GM19455 (cell line): ENCODE measurements around the gene ADAM33.

Experiments used
- ATAC-seq: cut with Tn5 transposase; IDR thresholded peaks from one replicate; pipeline ENCODE4 v1.9.1; 2021; ENCODE audit not compliant: unreplicated experiment

The ADAM33 gene

DNA sequence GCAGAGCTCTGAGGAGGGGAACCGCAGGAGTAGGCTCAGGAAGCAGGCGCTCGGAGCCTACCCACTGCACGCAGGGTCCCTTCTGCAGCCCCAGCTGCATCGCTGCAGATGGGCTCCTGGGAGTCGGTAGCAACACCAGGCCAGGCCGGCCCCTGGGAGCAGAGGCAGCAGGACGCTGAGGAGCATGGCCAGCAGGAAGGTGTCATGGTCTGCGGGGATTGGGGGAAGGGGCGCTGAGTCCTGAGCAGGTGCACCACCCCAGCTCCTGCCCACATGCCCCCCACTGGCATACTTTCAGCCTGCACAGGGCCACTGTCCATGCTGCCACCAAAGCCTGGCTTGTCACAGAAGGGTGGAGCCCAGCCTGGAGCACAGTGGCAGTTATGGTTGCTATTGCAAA lies 10.9 kb downstream of the ADAM33 start:
- no peak for ATAC-seq

GRCh38 chr20:3670511-3670910 lies 11.3 kb downstream of the ADAM33 start:
- ATAC-seq: no peak

GRCh38 chr20:3669710-3670367 lies 12.0 kb downstream of the ADAM33 start:
- no peak for ATAC-seq

GRCh38 chr20:3667434-3668037 lies 14.3 kb downstream of the ADAM33 start:
- no peak for ATAC-seq

DNA sequence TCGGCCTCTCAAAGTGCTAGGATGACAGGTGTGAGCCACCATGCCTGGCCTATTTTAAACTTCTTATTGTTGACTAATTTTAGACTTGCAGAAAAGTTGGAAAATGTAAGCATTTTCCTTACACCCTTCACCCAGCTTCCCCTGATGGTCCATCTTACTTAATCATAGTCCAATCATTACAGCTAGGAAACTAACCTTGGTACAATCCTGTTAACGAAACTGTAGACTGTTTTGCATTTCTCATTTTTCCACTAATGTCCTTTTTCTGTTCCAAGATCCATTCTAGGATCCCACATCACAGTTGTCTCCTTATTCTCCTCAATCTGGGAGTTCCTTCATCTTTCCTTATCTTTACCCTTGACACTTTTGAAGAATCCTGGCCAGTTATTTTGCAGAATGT lies 18.0 kb downstream of the ADAM33 start:
- no peak for ATAC-seq

DNA sequence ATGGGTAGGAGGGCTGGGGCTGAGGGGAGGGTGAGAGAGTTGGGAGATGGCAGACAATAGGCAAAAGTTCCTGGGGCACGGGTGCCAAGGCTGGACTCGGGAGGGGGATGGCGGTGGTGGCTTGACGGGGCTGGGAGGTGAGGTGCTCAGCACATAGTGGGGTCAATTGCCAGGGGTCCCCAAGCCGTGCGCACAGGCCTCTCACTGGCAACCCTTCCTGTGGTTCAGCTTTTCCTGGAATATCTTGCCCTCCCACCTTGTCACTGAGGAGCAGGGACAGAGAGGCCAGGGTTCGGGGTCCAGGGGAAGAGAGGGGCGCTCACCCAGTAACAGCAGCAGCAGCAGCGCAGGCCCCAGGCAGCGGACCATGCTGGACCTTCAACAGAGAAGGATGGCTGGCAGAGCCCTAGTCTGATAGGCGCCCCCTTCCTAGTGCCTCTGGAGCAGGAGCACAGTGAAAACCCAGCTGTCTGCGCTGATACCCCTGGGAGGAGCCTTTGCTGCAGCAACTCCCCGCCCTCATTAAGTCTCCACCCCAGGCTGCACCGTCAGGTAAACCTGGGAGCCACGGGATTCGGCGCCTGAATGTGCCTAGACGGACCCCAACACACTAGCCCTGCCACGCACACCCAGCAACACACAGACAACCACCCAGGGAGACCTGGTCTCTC lies 18.6 kb downstream of the ADAM33 start, which contains the start of gene GFRA4:
TSS of gene GFRA4 (minus strand) at position 369 of the 671 bp plus-strand sequence. CDS start at position 369, 0 bp downstream.
- ATAC-seq: no peak

DNA sequence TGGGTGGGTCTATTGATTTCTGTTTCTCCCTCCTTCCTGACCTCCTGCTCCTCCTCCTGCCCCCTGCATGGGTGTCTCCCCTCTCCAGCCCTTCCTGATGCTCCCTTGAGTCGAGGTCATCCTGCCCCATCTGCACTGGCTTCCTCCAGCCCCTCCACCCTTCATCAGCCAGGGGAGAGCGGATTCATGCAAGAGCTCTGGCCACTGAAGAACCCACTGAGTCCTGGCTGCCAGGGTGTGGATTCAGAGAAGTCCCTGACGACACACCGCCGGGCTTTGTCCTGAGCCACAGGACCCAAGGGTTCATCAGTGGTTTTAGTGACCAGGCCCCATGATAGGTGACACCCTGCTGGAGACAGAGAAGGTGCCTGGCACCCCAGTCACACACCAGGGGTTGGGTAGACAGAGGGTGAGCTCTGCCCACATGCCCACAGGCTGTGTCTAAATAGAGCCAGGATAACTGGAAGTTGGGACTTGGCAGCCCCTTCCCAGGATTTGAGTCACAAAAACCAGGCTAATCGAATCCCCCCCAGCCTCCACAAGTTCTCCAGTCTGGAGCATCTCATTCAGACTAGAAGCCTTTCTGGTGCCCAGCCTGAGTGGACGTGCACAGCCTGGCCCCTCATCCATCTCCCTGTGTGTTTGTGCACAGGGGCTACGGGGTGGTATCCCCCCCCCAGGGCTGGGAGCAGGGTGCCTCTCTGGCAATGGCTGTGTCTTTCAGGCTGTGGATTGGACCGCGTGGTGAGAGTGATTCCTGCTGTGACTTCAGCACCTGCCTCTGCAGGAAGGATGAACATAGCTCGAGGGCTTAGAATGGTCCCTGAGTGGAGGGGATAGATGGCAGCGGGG lies 19.8 kb downstream of the ADAM33 start:
- ATAC-seq: no peak

GRCh38 chr20:3661060-3661813 lies 20.6 kb downstream of the ADAM33 start:
- no peak for ATAC-seq

DNA sequence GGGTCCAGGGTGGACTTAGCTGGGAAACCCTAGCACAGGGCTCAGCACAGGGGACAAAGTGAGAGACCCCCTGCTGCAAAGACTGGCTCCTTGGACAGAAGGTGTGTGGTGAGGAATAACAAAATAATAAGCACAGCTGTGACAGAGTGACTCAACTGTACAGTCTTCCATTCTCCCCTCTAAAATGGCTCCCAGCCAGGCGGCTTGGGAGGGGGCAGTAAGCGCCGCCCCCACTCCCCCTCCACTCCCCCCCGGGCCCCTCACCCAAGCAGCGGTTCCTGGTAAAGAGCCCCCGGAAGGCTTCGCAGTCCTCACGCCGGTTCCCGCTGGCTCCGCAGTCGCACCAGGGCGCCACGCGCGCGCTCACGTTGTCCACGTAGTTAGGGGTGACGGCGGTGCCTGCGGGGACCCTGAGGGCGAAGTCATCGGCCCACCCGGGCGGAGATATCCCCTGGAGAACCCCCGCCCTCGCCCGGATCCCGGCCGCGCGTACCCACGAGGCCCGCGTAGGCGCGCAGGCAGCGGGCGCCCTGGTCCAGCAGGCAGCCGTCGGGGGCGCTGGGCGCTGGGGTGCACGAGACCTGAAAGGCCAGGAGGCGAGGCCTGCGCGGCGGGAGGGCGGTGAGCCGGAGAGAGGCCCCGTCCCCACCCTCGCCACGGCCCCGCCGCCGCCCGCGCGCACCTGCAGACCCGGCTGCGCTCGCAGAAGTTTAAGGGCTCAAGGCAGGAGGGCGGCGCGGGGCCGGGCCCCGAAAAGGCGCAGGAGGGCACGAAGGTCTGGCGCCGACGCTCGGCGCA lies 21.3 kb downstream of the ADAM33 start:
- ATAC-seq: no peak

GRCh38 chr20:3659492-3660261 lies 22.1 kb downstream of the ADAM33 start:
- ATAC-seq: no peak

DNA sequence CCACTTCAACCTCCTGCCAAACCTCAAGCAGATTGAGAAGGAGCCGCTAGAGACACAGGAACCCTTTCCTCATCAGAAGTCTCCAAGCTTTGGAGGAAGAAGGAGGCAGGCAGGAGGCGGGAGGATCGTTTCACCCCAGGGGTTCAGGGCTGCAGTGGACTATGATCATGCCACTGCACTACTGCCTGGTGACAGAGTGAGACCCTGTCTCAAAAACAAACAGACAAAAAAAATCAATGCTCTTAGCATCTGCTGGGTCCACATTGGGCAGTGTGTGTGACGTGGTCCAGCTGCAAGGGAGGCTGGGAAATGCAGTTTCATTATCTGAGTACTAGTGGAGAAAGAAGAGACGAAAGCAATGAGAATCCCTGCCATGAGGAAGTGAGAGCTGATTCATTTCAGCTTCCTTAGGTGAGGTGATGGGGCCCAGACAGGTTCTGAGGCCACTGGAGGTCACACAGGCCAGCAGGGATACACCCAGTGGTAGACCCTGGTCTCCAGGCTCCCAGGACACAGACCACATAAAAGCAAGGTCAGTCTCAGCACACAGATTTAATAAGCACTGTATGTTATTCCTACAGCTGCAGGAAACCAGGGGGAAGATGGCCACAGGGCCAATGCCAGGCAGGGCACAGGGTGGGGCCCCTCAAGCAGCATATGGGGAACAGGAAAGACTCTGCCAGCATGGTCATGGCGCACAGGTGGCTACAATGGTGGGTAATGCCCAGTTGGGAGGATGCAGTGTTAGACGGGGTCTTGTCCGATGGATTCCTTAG lies 22.9 kb downstream of the ADAM33 start:
- ATAC-seq: peak; percentile 93

DNA sequence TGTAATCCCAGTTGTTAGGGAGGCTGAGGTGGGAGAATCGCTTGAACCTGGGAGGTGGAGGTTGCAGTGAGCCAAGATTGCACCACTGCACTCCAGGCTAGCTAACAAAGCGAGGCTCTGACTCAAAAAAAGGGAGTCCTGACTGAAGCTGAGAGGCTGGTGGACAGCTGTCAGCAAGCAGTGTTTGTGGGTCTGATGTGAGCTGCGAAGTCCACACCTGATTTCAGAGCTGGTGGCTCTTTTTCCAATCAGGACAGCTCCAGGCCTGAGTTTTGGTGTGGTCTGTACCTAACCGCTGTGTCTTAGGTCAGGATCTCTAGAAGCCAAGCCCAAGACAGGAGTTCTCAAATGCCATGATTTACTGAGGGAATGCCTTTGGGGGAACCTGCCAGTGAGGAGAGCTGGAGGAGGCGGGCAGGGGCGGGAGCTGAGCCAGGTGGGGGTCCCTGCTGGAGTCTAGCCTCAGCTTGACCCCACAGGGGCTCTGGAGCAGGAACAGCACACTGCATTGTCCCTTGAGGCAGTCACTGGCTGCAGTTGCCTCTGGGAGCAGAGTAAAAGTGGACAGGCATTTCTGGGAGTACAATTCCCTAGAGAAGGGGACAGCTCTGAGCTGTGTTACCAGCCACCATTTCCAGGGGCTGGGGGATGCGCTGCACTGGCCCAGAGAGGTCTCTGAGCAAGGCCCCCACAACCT lies 23.6 kb downstream of the ADAM33 start:
- no peak for ATAC-seq

DNA sequence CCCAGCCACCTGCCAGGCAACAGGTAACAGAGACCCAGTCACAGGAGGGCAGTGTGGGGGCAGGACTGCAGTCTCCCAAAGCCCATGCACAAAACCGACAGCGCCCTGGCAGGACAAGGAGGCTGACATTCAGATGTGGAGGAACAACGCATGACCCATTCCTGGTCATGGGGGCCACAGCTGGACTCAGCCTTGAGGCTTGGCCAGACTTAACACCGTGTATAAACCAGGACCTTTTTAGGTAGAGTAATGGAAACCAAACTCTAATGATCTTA lies 26.7 kb downstream of the ADAM33 start:
- no peak for ATAC-seq

GRCh38 chr20:3654326-3655130 lies 27.3 kb downstream of the ADAM33 start:
- no peak for ATAC-seq

- no peak for ATAC-seq
Observed at GRCh38 chr20:3653921-3654320, 27.9 kb downstream of the ADAM33 start.

GRCh38 chr20:3652676-3653596 lies 28.9 kb downstream of the ADAM33 start:
- no peak for ATAC-seq
